Sigmoid colon (tissue), 3 donors: ENCODE data around the gene C1orf174.
A peak's percentile ranks its signal among the peaks of the same experiment; 100 is the strongest.

ENCODE experiments used
- CTCF ChIP-seq, 4 experiments: fragments of 450-650 bp in 3 of 4; fragments of 200-600 bp in 1 of 4; IDR thresholded peaks; one replicate each; pipeline ENCODE4 v1.5.1; 2016 to 2019; ENCODE audit warnings: antibody characterized with exemption in 4 of 4, mild to moderate bottlenecking in 3 of 4, moderate library complexity in 2 of 4
- POLR2A ChIP-seq, 2 donors: fragments of 450-650 bp; IDR thresholded peaks; one replicate each; pipeline ENCODE4 v1.6.1; 2016; ENCODE audit warnings: antibody characterized with exemption in 2 of 2, mild to moderate bottlenecking in 2 of 2, moderate library complexity in 2 of 2

DNA sequence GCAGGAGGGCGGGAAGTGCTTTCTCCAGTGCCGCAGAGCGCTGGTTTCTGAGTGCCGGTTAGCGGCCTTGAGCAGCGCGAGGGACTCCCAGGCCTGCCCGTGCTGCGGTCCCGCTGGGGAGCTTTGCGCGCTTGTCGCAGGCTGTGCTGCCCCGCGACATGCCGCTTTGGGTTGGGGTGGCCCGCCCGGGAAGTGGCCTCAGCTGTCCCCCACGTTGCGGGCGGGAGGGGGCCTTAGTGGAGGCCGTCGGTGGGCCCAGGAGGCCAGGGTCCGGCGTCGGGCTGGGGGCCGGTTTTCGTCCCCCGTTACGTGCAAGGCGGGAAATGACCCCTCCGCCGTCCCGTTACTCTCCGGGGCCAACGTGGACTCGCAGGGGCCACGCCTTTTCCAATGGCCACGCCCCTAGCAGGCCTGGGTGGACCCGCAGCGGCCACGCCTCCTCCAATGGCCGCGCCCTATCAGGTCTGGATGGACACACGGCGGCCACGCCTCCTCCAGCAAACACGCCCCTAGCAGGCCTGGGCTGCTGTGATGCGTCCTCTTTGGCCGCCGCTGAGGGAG, 977 bp upstream of the C1orf174 start:
- TF ChIP-seq CTCF (IDR thresholded peaks at IDR 0.05) (no peak), POLR2A (IDR thresholded peaks at IDR 0.05) (peak in 1 of 2 donors; percentile 26)
